ENCODE data around the gene APBB2.

The APBB2 gene

DNA sequence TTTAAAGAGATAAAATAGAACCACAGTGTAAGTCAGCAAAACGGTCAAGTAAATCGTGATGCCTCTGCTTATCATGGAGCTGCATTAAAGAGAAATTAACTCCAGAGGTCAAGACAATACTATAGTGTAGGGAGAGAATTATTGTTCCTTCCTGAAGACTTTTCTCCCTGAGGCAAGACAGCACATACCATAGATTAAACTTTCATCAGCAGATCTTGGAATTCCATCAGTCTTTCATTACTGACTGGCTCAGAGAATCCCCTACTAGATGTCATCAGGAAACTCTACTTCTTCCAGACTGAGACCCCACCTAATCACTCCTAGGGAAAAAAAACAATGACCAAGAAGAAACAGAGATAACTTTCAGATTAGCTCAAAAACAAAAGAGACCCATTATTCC is 333.2 kb downstream of the APBB2 start:
- DNase-seq, result no peak

DNA sequence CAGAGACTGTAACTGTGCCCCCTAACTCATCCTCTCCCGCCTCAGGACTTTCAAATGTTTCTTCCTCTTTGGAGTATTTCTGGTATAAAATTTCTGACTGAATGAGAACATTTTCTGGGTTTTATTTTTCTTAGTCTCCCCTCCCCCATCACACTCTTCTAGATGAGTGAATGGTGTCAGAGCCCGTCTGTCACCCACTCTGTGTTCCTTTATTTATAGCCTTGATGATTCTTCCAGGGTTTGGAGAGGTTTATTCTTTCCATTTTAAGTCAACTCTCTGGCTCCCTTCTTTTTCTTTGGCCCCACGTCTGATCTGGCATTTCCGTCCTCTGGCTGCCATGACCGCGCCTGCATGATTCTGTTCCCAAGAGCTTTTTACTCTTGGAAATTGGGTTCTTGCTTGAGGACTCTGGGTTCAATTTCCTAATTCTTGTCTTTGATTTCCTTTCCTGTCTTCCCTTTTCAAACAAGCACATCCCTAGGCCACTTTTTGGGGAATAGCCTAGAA is 335.7 kb downstream of the APBB2 start:
- DNase-seq, result no peak

DNA sequence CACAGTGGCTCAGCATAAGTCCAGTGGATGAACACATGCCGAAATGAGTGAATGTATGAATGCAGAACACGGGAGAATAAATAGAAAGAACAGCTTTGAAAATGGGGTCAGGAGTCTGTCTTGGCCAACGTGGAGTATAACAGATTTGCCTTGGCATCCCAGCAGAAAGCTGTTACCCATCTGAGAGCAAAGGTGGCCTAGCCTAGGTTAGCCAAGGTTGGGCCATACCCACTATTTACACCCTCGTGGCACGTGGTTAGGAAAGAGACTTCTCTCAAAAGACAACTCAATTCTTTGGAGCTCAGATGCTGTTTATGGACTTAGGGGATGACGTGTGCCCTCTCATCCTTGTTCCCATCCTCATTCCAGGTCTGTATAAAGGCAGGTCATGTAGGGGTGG is 337.3 kb downstream of the APBB2 start:
- DNase-seq, result no peak

DNA sequence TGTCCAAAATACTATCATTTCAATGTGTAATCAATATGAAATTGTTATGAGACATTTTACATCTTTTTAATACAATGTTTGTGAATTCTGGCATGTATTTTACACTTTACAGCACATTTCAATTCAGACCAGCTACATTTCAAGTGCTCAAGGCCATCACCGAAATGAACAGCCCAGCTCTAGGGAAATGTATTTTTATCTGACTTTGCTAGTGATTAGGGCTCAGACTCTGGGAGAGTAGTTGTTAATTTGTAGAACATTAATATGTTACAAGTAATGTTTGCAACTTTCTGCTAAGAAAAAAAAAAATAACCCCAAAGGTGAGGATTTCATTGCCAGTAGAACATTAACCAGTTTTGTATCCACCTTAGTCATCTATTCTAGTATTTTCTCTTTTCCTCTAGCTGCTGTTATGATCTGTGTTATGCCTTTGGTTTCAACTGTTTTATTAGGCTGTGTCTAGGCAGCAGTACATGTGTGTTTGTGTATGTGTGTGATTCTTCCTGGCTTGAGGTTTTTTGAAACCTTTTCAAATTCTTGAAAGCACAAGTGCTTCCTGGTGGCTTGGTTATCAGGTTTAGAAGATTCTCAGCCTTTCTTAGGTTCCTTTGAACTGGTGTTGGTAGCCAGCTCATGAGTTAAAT is 338.7 kb downstream of the APBB2 start:
- DNase-seq, result no peak

DNA sequence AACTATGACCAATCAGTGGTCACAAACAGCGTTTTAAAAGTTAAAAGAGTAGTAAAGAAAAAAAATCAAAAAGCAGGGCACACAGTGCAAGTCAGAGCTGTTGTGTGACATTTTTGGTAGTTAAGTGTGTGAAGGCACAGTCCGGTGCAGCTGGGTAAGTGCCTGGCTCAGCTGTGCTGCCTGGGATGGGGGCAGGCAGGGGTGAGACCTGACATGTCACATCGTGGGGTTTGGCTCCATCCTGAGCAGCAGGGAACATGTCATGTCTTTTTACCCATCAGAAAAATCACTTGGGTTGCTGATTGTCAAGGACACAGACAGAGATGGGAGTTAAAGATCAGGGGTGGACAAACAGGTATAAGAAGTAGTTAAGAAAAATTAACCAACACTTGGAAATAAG is 339.4 kb downstream of the APBB2 start:
- no peak for DNase-seq

DNA sequence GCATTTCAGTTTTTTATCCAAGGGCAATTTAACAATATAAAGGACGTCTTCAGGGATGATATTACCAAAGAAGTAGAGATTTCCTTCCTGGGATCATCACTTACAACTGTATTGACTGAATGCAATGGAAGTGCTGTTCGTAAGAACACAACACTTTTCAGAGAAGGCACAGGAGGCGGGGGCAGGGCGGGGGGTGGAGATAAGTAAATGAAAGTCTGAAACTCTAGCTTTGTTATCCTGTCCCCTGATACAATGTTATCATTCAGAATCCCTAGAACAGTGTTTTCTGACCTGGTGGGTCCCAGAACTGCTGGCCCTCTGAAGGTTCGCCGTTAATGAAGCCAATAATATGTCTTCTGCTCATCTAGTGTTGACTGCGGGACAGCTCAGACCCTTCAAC is 340.0 kb downstream of the APBB2 start:
- DNase-seq, result no peak

DNA sequence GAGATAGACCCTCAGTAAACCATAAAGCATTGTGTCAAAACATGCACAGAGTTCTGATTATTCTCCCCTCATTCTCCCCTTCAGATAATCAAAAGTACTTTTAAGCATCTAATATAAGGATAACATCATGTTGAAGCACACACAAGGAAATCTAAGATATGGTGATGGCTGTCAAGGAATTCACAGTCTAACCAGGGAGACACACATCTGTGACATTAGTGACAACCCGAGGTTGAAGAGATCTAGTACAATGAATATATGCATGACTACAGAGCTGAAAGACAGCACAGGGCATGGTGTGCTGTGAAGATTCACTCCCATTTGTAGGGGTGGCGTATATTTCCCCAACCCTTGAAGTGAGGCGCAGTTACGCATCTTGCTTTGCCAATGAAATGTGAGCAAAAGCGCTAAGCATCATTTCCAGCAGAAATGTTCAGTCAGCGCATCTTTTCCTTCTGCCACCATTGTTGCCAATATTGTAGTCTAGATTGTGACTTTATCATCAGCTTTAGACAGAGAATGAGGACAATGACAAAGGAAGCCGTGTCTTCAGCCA is 342.6 kb downstream of the APBB2 start:
- DNase-seq, result no peak

DNA sequence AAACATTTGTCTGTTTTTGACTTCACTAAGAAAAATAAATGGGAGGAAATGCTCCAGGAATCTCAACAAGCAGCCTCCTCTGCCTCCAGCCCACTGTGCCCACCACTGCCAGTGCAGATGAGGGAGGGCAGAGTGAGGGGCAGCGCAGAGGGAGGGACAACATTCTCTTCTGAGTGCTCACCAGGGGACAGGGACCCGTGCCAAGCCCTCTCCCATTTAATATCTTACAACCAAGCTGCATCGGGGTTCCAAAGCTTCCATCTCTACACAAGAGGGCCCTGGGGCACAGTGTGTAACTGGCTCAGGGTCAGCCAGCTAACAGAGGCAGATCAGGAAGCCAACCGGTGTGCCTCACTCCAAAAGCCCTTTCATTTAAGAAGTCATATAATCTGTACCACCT is 344.2 kb downstream of the APBB2 start:
- no peak for DNase-seq

DNA sequence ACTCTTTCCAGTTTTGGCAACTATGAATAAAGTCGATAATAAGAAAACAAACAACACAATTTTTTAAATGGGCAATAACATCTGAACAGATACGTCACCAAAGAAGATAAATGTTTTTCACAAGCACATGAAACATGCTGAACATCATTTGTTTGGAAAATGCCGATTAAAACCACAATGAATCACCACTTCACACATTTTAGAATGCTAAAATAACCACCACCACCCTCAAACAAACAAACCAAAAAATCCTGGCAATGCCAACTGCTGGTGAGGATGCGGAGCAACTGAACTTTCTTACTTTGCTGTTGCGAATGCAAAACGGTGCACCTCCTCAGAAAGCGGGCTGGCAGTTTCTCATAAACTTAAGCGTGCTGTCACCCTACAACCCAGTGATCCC is 348.6 kb downstream of the APBB2 start:
- no peak for DNase-seq

DNA sequence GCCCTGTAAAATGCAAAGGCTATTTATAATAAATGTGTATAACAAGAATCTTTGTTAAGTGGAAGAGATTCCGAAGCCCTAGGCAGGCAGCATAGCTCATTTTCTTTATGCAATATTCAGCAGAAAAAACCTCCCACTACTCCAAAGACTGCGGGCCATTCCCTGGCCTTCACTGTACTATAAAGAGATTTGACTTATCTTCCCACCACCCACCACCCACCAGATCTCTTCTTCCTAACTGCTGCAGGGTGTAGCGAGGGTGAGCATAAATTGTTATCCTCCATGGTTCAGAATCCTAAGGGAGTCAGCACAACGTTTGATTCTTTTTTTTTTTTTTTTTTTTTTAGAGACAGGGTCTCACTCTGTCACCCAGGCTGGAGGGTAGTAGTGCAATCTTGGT is 349.8 kb downstream of the APBB2 start:
- no peak for DNase-seq

DNA sequence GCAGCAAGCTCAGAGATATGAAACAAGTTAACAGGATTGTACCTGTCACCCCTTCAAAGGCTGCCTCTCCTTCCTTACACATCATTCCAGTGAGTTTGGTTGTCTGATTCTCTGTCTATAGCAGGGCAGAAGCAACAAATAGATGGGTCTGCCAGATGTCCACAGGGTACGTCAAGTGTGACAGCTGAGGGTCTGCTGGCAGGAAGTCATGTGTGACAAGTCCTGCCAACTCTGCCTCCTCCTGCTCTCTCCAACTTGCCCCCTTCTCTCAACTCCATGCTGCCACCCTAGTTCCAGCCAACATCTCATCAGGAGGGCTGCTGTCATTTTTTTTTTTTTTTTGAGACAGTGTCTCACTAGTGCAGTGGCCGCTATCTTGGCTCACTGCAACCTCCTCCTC is 355.4 kb downstream of the APBB2 start:
- no peak for DNase-seq

DNA sequence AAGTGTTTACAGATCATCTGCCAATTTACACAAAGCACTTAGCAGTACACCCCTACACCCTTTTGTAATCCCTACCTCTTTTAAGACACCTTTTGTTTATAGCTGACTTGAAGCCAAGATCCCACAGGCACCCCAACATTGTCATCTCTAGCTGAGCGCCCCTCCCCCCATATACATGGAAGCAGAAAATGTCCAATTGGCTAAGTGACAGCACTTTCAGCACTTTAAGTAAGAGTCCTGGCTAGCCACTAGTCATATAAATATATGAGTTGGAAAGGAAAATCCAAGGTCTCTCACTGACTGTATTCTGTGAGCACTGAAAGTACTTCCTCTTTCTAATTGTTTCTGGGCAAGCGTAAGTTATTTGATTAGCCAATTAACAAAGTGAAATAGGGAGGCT is 356.4 kb downstream of the APBB2 start:
- no peak for DNase-seq

DNA sequence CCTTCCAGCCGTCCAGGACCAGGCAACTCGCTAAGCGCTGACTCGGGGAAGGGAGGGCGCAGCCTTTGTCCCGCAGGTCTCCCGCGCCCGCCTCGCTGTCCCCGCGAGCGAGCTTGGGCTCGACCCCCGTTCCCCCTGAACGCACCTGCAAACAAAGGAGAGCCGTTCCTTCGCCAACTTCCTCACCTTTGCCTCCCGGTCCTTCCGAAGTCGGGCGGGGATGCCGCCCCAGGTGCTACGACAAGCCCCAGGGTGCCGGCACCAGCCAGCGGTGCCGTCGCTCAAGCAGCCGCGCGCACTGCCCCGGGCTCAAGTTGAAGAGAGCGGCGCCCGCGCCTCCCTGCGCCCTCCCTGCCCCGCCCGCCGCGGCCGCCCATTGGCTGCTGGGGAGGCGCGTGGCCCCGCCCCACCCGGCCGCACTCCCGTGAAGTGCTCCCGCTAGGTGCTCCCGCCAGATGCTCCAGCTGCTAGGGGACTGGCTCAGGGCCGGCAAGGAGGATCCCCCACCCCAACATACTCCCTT is 357.4 kb downstream of the APBB2 start:
- peak; percentile 37 for DNase-seq

DNA sequence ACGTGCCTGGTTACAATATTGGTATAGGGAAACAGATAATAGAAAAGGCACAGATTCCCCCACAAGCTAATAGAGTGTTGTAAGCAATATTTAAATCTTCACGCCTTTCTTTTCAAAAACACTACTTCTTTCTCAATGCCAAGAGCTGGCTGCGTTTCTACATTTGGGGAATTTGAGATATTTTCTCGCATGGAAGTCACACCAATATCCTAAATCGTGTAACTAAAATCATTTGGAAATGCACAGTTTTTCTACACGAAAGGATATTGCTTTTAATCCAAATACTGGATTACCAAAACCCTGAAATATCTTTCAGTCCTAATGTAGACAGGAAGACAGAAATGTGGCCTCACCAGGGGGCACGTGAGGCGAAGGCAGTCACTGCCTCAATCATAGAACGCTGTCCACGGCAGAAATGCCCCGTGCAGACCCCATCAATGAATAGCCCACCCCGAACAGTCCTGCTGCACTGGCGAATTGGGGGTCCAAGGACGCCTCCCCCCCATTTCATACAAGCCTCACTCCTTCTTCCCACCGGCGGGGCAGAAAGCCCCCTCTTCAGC is 358.0 kb downstream of the APBB2 start:
- no peak for DNase-seq

DNA sequence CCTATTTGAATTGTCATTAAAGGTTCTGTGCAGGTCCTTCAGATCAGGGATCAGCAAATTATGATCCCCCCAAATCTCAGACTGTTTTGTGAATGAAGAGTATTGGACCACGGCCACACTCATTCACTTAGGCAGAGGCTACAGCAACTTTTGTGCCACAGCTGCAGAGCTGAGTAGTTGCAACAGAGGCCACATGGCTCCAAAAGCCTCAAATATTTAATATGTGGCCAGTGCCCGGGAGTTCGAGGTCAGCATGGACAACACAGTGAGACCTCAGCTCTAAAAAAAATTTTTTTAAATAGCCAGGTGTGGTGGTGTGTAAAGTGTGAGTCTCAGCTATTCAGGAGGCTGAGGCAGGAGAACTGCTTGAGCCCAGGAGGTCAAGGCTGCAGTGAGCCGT is 363.8 kb downstream of the APBB2 start:
- no peak for DNase-seq

DNA sequence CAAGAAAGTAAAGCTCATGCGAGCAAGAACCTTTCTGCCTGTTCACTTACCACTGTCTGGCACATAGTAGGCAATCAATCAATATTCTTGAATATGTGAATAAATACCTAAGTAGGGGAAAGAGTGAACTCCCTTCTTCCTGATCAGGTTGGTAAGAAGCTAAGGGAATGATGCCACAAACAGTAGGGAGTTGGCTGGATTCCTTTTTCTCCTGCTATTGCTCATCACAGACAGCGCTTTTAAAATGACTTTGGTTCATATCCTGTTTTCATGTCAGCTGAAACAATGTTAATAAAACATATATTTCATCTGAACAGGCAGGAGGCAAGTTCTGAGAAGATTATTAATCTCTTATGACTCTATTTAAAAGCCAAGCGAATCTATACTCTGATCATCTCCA is 365.4 kb downstream of the APBB2 start:
- no peak for DNase-seq

DNA sequence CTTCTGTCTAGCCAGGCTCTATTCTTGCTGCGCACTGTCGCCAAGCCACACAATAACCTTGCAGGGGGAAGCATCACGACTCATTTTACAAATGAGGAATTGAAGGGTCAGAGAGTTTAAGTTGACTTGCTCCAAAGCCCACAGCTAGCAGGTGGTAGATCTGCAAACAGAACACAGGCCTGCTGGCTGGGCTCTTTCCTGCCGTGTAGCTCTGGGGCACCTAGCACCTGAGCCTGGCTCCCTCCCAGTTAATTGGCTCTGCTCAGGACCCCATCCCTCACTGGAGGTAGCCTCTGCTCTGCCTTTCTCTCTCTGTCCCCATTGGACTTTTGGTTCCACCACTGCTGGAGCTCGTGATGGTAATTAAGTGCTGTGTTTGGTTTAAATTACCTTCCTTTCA is 366.1 kb downstream of the APBB2 start:
- no peak for DNase-seq

DNA sequence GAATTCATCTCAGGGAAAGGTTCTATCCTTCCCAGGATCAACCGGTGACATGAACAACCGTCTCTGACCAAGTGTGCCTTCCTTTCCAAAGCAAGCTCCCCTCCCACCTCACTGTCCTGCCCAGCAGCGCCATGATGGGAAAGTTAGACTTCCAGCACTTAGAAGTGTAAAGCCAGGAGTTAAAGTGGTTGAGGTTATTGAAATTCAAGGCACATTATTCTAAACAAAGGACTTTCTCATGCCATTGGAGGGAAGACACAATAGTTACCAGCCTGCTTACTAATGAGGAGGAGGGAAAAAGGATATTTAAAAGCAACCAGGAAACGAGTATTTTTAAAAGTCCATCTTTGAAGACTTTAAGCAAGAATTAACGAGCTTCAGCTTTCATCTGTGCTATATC is 367.8 kb downstream of the APBB2 start:
- no peak for DNase-seq

DNA sequence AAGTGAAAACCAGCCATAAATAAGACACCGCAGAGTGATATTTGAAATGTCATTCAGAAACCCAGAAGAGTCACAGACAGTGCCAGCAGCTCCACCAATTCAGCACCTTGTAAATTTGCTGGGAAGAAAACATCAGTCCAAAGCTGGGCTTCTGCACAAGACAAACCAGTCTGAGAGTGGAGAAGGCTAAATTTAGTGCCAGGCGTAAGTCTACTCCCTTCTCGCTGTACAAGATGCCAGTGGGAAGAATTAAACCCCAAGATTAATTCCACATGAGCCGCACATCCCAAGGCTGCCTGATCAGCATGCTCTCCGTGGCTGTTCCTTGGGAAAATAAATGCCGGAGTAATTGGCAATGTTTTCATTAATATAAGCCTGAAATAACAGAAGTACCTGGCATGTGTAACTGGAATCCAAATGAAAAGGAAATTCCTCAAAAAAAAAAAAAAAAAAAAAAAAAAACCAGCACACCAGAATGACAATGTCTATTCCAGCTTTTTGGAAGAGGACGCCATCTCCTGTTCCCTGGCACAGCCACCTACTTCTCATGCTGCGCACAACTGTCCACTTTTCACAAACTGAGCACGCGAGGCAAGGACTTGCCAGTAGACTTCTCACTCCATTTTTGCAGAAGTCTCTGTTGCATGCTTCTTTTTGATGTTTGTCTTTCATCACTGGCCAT is 369.0 kb downstream of the APBB2 start:
- DNase-seq, result no peak

DNA sequence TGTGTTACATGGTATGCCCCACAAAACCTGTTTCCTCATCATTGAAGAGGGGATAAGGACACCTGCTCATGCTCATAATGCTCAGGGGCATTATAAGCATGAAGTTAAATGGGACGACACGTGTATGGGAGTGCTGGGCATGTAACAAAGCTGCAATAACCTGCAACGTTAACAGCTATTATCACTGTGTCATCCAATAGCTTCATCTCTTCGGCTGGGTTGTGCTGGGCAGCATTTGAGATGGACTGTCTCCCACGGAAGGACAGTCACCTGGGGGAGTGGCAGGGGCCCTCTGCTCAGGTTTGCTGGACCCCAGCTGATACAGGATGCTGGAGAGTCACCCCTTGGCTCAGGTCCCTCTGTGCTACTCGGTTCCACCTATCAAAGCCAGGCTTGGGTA is 370.1 kb downstream of the APBB2 start:
- DNase-seq, result no peak

DNA sequence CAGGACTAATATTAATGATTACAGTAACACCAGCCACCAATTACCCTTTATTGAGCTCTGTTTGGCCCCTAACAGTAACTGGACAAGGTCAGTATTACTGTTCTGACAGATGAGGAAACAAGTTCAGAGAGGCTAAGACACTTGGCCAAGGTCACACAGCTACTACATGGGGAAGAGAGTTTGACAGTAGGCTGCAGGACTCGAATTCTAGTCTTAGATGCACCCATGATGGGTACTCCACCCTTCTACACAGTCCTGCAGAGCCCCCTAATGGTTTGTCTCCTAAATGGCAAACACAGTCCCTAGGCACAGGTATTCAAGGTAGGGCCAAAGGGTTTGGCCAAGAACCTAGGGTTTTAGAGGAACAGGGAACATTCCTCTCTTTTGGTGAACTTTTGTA is 370.6 kb downstream of the APBB2 start:
- DNase-seq, result no peak

DNA sequence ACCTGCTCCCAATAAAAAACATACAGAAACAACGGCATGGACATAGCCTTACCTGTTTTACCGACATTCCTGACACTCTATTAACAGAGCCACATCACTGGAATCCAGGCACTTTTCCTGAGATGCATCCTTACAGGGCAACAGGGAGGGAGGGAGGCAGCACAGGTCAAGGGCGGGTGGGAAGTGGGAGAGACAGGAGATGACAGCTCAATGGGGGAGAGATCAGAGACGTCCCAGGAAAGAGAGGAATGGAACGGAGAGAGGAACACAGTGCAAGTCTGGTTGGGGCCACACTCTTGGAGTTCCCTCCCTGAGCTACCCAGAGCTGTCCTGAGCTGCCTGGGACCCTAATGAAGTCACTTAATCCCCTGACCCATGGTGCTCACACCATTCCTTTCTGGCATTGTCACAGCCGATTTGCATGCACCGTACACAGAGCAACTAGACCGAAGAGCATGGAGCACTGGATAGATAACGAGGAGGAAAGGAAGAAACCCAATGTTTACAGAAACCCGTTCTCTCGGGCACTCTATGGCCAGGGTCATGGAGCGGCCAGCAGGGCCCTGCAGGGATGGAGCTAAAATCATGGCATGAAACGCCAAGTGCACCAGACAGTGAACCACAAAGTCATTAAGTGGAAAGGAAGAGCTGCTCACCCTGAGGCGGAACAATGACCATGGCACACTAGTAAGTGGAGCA is 371.5 kb downstream of the APBB2 start:
- peak; percentile 26 for DNase-seq

DNA sequence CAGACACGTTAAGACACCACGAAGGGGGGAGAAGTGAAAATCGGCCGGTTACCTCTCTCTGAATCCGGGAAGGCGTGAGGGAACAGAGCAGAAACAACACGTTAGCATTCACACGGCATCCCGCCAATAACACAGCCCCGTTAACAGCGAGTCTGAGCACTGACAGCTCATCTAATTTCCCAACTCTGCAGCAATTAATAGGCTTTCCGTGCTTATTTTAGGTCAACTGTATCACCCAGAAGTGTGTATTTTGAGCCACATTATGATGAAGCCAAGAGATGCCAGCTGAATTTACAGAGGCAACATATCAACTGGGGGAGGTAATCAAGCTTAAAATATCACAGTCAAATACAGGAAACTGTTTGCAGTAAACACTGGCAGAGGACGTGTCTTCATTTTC is 372.0 kb downstream of the APBB2 start:
- no peak for DNase-seq
